Measurements from ENCODE around the gene SLC4A3. TPM values are rescaled to one million over a fixed set of nuclear protein-coding genes. Genes with fewer than 3 reads are reported as not detected.

SLC4A3 gene
- total and polyA plus RNA-seq, 2 donors (not counting 3 experiments of a cell fraction or from before 2014, with no cell fraction given) = 0.29 to 0.35 TPM

DNA sequence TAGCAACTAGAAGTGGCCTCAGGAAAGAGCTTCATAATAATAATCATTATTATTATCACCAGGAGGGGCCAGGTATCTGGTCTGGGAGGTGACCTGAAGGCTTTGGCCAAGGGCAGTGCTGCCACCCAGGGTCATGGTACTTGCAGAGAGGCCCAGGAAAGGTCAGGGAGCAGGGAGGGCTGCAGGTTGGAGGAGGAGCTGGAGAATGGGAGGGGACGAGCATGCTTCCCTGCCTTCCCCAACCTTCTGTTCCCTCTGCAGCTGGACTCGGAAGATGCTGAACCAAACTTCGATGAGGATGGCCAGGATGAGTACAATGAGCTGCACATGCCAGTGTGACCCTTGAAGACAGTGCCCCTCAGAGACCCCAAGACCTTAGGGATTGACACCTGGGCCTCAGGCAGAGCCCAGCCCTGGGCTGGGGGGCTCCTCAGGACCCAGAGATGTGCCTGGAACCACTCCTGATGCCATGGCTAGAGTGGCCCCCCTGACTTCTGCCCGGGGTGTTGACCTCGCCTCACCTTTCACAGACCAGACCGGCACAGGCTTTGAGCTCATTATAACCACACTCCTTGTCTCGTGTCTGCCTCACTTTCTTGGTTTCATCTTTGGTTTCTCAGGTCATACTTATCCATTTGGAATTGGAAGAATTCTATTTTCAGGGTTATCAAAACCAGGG, 14.1 kb downstream of the SLC4A3 start:
- Histone ChIP-seq H3K9ac (replicated peaks; ENCODE audit: extremely low read depth, insufficient read depth, low read length) (no peak overlapping the region), H3K36me3 (ENCODE audit: control insufficient read depth in 2 of 2, extremely low read depth in 1 of 2, insufficient read depth in 2 of 2, low read length in 2 of 2) (no peaks in the 10 kb centered on the region), H2AFZ (ENCODE audit: low read depth, low read length) (no peak overlapping the region), H3K4me3 (replicated peaks in 1 of 3; ENCODE audit: insufficient read depth in 1 of 3, low read depth in 1 of 3, low read length in 3 of 3) (no peak overlapping the region), H3K9me1 (replicated peaks; ENCODE audit: control insufficient read depth, extremely low read depth, insufficient read depth, low read length) (no peaks in the 10 kb centered on the region), H3K27ac (ENCODE audit: insufficient read depth, low read depth, low read length) (no peak overlapping the region), H3K79me2 (ENCODE audit: control insufficient read depth, insufficient read depth, low read length) (no peaks in the 10 kb centered on the region), H4K20me1 (replicated peaks; ENCODE audit: control insufficient read depth, extremely low read depth, insufficient read depth, low read length) (no peaks in the 10 kb centered on the region), H3K4me2 (ENCODE audit: insufficient read depth, low read length) (no peak overlapping the region), H3K27me3 (ENCODE audit: control insufficient read depth in 2 of 2, insufficient read depth in 2 of 2, low read length in 2 of 2) (peaks cover 0 to 3% of the 10 kb centered on the region in 2 experiments), H3K4me1 (ENCODE audit: control insufficient read depth, extremely low read depth, insufficient read depth, low read length) (no peaks in the 10 kb centered on the region), H3K9me3 (replicated peaks; ENCODE audit: control insufficient read depth, insufficient read depth, low read length) (no peaks in the 10 kb centered on the region)
- no peak for TF ChIP-seq EZH2 (IDR thresholded peaks at IDR 0.05; ENCODE audit: borderline replicate concordance, low read depth, low read length, severe bottlenecking)
- TF ChIP-seq POLR2A (IDR thresholded peaks at IDR 0.05; ENCODE audit: low read depth, low read length) = no peak
- TF ChIP-seq MAX (IDR thresholded peaks at IDR 0.05; ENCODE audit: insufficient read depth, insufficient read length) = no peak
- TF ChIP-seq POLR2AphosphoS5 (IDR thresholded peaks at IDR 0.05; ENCODE audit: insufficient read depth, low read depth, low read length) = no peak
- TF ChIP-seq, protein P1, sequence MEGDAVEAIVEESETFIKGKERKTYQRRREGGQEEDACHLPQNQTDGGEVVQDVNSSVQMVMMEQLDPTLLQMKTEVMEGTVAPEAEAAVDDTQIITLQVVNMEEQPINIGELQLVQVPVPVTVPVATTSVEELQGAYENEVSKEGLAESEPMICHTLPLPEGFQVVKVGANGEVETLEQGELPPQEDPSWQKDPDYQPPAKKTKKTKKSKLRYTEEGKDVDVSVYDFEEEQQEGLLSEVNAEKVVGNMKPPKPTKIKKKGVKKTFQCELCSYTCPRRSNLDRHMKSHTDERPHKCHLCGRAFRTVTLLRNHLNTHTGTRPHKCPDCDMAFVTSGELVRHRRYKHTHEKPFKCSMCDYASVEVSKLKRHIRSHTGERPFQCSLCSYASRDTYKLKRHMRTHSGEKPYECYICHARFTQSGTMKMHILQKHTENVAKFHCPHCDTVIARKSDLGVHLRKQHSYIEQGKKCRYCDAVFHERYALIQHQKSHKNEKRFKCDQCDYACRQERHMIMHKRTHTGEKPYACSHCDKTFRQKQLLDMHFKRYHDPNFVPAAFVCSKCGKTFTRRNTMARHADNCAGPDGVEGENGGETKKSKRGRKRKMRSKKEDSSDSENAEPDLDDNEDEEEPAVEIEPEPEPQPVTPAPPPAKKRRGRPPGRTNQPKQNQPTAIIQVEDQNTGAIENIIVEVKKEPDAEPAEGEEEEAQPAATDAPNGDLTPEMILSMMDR (IDR thresholded peaks at IDR 0.05; ENCODE audit: extremely low read depth in 1 of 2, insufficient read depth in 1 of 2, low read depth in 1 of 2, low read length in 2 of 2) = no peak
- intact Hi-C loops (cut with micrococcal nuclease) (loop anchor here (1.0 kb wide), 6 partner anchors 44 to 238 kb away; partner anchors contain the start of genes OBSL1 and STK11IP), dilution Hi-C loops (cut with MboI; ENCODE audit: extremely low pct_ligation_motif_present, low sequenced_read_pairs) (no loop called here)
- no TSS peak for BruUV-seq (replicated peaks)
- POLR2A ChIA-PET = no interaction called here
- CTCF ChIA-PET = interaction anchor here (1.0 to 5.4 kb wide), 6 partner anchors 10 to 111 kb away, joined by 3 to 47 read pairs (median 7); partner anchors contain the start of genes CHPF, OBSL1 and TMEM198
- FAIRE-seq = no peak
- DNase-seq (ENCODE audit: low read depth, low spot score) = no peak
